NCI-H748 treated with DMSO at 0.1 percent for 48 hours (cell line): ENCODE results near the gene LRRC32.

Experiments used
- DNase-seq: peaks from one replicate; lab custom pipeline; 2025; lab: John Stamatoyannopoulos, UW

Gene LRRC32

GRCh38 chr11:76678321-76678720 is 7.8 kb upstream of the LRRC32 start:
- DNase-seq = no peak

DNA sequence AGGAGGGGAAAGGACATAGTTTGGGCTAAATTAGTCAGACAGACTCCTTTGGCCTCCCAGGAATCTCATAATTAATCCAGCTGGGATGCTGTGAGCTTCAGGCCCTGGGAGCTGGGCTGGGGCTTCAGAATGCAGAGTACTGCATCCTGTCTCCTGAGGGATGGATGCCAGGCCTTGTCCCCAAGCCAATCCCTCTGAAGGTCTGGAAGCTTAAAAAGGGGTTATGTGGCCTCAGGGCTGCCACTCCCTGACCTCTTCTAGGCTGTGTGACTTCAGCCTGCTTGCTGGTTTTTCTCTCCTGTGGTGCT is 6.9 kb upstream of the LRRC32 start:
- DNase-seq = no peak

DNA sequence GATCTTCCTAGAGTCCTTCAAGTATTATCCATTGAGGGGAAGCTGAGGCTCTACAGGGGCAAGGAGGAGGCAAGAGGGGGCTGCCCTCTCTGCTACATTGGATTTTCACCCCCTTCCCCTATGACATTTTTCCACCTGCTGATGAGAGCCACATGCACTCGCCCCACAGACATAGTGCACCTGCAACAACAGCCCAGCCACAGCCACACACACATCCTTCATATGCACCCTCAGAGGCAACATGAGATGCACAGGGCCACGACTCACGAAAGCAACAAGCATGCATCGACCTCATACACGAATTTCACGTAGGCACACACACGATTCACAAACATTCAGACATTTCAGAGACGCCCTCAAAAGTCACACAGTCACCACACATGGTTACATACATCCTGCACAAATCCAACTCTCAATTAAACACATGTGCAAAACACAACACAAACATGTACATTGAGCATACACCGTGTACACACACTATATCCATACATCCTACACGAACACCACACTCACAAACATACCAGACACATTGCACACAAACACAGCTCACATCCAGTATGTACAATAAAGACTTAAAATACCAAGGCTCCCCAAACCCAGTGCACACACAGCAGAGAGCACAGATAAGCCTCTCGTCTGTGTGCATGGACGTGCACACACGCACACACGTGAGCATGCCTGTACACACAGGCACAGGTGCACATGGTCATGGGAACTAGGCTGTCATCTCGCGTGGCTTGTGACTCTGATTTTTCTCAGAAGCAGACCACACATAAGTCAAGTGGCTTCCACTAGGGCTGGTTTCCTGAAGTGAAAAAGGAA is 6.3 kb upstream of the LRRC32 start:
- no peak for DNase-seq

DNA sequence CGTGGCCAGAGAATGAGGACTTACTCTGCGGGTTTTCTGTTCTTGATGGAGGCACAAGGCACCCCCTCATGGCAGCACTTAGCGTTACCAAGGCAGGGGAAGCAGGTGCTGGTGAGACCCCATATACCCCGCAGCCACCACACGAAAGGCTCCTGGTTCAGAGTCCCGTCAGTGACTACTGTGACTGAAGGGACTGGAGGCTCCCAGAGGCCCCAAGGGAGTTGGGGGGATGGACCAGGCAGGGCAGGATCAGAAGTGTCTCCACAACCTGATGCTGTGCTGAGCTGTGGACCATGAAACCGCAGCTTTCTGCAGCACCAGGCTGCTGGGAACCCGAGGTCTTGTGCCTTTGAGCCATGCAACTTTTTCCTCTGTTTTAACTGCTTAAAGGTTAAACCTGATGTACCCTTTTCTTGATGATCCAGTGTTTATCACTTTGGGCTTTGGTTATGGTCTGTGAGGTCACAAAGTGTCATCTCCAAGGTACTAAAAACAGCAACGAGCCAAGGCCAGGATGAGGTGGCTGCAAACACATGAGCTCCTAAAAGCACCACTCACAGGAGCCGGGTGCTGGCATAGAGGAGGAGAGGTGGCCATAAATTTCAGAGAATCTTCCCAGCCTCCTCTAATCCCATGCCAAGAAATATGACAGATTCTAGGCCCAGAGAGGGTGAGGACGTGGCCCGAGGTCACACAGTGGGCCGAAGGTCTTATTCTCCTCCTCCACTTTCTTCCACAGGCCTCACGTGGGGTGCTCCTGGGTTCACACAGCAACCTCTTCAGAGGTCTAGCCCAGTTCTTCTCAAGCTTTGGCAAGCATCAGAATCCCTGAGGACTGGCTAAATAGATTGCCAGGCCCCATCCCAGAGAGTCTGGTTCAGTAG is 4.2 kb upstream of the LRRC32 start:
- DNase-seq = no peak

GRCh38 chr11:76673176-76674142 is 2.9 kb upstream of the LRRC32 start:
- DNase-seq = no peak

- no peak for DNase-seq
These were observed 2.1 kb upstream of the LRRC32 start for GRCh38 chr11:76672431-76673175.

DNA sequence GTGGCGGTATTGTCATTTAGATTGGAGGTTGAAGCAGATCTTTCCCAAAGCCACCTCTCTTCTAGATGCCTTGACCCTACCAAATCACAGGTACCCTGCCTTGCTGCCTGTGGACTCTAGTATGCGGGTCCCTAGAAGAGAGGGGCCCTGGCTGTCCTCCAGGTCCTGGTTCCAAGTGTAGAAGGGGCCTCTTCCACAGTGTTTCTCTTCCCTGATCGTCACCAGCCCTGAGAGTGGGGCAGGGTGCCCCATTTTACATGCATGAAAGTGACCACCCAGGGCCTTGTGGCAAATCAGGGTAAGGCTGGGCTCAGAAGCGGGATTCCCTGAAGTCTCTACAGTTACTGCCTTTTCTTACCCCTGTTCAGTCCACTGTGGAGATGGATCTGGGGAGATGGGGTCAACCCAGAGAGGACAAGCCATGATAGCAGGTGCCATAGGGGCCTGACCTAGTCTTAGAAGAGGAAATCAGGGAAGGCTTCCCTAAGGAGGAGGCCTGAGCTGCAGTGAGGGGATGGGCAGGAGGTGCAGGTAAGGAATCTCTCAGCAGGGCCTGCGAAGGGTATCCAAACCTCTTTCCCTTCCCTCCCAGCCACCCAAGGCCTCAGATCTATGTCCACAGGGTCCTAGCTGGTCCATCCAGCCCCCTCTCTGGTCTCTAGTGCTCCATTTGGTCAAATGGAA is 1.2 kb upstream of the LRRC32 start:
- no peak for DNase-seq

DNA sequence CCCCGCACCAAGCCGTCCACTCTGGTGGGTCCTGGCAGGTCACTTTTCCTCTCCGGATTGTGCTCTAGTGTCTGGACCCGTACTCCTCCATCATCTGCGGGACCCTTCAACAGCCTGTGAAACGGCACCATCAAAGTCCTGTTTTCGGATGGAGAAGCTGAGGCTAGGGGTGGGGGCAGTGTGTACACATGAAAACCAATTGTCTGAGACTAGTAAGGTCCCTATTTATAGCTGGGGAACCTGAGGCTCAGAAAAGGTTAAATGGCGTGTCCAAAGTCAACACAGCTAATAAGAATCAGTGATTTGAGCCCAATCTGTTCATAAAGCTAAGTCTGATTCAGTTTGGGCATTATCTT is 668 bp upstream of the LRRC32 start:
- DNase-seq = no peak

DNA sequence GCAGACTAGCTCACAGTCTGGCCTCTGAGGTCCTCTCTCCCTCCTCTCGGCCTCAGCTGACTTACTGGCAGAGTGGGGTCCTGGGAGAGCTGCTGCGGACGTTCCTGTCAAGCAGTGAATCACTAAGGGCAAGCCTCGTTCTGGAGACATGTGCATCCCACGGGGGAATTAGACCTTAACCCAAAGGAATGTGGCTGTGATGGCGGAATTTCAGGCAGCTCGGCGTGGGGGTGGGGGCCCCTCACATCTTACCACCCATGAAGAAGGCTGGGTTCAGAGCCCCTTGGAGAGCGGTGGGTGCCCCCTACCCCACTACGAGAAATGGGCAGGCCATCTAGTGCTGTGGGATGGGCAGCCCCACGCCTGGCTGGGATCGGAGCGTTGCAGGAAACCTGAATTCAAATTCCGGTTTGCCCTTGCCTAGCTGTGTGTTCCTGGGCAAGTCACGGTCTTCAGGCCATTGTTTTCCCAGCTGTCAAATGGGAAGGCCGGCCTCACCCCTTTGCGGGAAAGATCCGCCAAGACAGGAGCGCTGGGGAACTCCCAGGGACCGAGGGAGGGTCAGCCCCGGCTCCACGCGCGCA is 554 bp downstream of the LRRC32 start:
- DNase-seq = no peak

GRCh38 chr11:76668362-76669155 is 2.0 kb downstream of the LRRC32 start:
- no peak for DNase-seq

DNA sequence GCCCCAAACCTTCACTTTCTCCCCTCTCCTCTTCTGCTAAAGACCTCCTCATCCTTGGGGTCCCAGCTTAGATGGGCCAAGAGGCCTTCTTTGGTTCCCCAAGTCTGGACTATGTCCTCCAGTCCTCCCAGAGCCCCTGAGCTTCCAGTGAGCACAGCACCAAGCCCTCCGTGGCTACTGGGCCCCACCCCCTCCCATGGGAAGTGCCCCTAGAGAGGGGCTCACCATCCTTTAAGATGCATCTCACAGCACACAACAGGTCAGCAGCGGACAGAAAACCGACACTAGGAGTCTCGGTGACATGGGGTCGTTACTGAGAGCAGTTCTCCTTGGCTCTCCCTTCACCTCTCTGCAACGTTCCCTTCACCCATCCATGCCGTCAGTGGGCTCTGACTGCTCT is 2.7 kb downstream of the LRRC32 start:
- DNase-seq = no peak

DNA sequence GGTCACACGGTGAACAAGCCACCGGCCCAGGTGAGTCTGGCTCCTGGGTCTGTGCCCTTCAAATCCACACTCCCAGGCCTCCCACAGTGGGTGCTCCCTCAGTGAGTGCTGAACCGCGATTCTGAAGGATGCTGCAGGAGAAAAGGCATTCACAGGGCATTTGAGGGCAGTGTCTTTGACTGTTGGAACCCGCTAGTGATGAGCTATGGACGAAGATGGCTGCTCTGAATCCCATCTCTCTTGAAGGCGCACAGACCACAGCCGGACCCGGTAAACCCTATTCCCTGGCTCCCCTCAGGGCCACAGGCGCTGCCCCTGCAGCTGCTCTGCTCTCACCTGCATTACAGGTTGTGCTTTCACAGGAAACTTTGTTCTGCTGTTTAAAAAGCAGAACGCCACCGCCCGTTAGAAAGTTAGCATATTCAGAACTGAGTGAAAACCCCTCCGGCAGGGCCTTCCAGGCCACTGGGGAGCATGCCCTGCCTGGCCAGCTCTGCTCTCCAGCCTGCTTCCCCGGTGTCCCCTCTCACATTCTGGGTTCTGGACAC is 3.2 kb downstream of the LRRC32 start:
- DNase-seq = no peak

GRCh38 chr11:76666830-76667229 is 3.7 kb downstream of the LRRC32 start:
- DNase-seq = no peak

DNA sequence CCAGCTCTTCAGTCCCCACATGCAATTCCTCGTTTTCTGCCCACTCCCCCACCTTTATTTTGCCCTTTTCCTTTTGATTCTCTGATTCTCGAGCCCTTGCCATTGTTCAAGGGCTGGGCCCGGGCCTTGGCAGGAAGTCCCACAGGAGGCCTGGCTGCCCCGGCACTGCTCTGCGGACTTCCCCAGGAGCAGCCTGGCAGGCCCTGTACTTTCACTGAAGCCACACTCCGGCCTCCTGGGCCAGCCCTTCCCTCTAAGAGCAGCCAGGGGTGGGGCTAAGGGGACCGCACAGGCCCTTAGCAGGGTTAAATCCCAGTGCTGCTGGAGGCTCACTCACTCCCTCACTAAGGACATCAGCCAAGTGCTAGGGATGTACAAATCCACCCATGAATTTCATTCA is 4.1 kb downstream of the LRRC32 start:
- DNase-seq = no peak

- DNase-seq = no peak
These were observed 4.6 kb downstream of the LRRC32 start for GRCh38 chr11:76665921-76666351.

- DNase-seq = no peak
These were observed 5.4 kb downstream of the LRRC32 start for GRCh38 chr11:76665172-76665571.

GRCh38 chr11:76664578-76665061 is 5.9 kb downstream of the LRRC32 start:
- DNase-seq = no peak

GRCh38 chr11:76663912-76664440 is 6.6 kb downstream of the LRRC32 start:
- no peak for DNase-seq

DNA sequence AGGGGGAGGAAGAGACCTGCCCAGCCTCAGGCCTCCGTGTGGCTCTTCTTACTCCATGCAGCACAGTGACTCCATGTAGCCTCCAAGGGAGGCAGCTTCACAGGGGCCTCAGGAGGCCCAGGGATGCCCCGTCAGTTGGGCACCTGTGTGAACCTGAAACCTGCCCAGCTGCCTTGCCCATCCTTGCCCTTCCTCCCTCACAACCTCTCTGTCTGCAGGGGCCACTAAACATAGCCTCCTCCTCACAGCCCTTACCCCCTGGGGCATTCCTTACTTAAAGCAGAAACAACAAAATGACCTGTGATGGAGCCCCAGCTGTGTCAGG is 7.1 kb downstream of the LRRC32 start:
- DNase-seq = no peak
